Activated T-cell treated with anti-CD3 and anti-CD28 coated beads, Interleukin-2, amount 50 U/mL, for 24 hours (primary cell): Measurements from ENCODE around the gene XBP1.
"Not testable (repeated sequence)": the region's sequence is repeated elsewhere in the genome, so short reads cannot be mapped to it uniquely, and the experiment has no call there.

Experiments used
- DNase-seq: peaks from one replicate; pipeline ENCODE4 v3.0.0-alpha.2; 2020
- H3K27ac Mint-ChIP-seq: 2 replicates; pipeline ENCODE4 v1.8.0; 2020; ENCODE audit warnings: mild to moderate bottlenecking, mixed read lengths
- H3K27me3 Mint-ChIP-seq: 2 replicates; pipeline ENCODE4 v1.8.0; 2020; ENCODE audit warnings: mixed read lengths
- H3K36me3 Mint-ChIP-seq: 2 replicates; pipeline ENCODE4 v1.8.0; 2020; ENCODE audit warnings: low read depth, mixed read lengths
- H3K4me1 Mint-ChIP-seq: 2 replicates; pipeline ENCODE4 v1.8.0; 2020; ENCODE audit warnings: low read depth, mixed read lengths
- H3K4me3 Mint-ChIP-seq: 2 replicates; pipeline ENCODE4 v1.8.0; 2020; ENCODE audit warnings: mild to moderate bottlenecking, moderate library complexity, mixed read lengths
- H3K9me3 Mint-ChIP-seq: 2 replicates; pipeline ENCODE4 v1.8.0; 2020; ENCODE audit warnings: mixed read lengths

XBP1 gene

GRCh38 chr22:28808716-28809355, 8.5 kb upstream of the XBP1 start:
- peak overlapping the region; percentile 30 for H3K27ac Mint-ChIP-seq
- no peaks in the 10 kb centered on the region for H3K27me3 Mint-ChIP-seq
- DNase-seq = no peak
- no peaks in the 10 kb centered on the region for H3K9me3 Mint-ChIP-seq
- peaks cover 62% of the 10 kb centered on the region for H3K4me1 Mint-ChIP-seq
- H3K4me3 Mint-ChIP-seq = no peak overlapping the region
- peaks cover 40% of the 10 kb centered on the region for H3K36me3 Mint-ChIP-seq

DNA sequence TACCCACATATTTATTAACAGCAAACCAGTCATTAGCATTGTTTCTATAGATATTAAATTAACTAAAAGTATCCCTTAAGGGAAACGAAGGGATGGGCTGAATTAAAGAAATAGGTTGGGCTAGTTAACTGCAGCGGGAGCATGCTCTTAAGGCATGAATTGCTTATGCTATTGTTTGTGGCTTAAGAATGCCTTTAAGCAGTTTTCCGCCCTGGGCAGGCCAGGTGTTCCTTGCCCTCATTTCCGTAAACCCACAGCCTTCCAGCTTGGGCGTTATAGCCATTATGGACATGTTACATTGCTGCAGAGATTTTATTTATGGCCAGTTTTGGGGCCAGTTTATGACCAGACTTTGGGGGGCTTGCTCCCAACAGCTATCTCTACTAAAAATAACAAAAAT, 5.1 kb upstream of the XBP1 start:
- H3K4me1 Mint-ChIP-seq = peaks cover 45% of the 10 kb centered on the region
- not testable (repeated sequence) for H3K27ac Mint-ChIP-seq, H3K27me3 Mint-ChIP-seq

DNA sequence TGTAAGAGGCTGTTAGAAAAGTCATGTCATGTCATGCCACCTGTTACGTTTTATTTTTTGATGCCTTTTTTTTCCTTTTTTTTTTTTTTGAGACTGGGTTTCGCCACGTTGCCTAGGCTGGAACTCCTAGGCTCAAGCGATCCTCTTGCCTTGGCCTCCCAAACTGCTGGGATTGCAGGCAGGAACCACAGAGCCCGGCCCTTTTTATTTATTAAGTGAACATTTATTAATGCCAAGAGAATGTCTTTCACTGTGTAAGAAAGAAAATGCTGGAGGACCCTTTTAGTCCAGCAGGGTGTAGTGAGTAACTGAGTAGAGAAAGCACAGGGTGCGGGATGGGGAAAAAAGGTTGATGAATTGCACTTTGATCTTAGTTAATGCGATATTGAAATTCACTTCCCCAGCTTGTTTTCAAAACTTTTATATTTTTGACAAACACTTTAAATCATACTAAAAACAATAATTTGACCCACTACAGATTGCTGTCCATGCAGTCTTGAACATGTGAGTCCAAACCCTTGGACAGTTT, 2.3 kb upstream of the XBP1 start:
- no peaks in the 10 kb centered on the region for H3K9me3 Mint-ChIP-seq
- peak overlapping the region; percentile 93 for H3K27ac Mint-ChIP-seq
- no peaks in the 10 kb centered on the region for H3K27me3 Mint-ChIP-seq
- DNase-seq = no peak
- H3K4me3 Mint-ChIP-seq = peak overlapping the region; percentile 86
- H3K36me3 Mint-ChIP-seq = peaks cover 54% of the 10 kb centered on the region
- H3K4me1 Mint-ChIP-seq = peaks cover 34% of the 10 kb centered on the region

More for the DNA sequence above, 5.1 kb upstream of the XBP1 start:
- not testable (repeated sequence) for H3K9me3 Mint-ChIP-seq, H3K4me3 Mint-ChIP-seq, DNase-seq
- peaks cover 47% of the 10 kb centered on the region for H3K36me3 Mint-ChIP-seq

GRCh38 chr22:28801845-28802594, 1.7 kb upstream of the XBP1 start:
- no peaks in the 10 kb centered on the region for H3K9me3 Mint-ChIP-seq
- H3K36me3 Mint-ChIP-seq = peaks cover 59% of the 10 kb centered on the region
- H3K4me1 Mint-ChIP-seq = peaks cover 37% of the 10 kb centered on the region
- peak overlapping the region; percentile 86 for H3K4me3 Mint-ChIP-seq
- H3K27me3 Mint-ChIP-seq = no peaks in the 10 kb centered on the region
- peak overlapping the region; percentile 93 for H3K27ac Mint-ChIP-seq
- DNase-seq = no peak

DNA sequence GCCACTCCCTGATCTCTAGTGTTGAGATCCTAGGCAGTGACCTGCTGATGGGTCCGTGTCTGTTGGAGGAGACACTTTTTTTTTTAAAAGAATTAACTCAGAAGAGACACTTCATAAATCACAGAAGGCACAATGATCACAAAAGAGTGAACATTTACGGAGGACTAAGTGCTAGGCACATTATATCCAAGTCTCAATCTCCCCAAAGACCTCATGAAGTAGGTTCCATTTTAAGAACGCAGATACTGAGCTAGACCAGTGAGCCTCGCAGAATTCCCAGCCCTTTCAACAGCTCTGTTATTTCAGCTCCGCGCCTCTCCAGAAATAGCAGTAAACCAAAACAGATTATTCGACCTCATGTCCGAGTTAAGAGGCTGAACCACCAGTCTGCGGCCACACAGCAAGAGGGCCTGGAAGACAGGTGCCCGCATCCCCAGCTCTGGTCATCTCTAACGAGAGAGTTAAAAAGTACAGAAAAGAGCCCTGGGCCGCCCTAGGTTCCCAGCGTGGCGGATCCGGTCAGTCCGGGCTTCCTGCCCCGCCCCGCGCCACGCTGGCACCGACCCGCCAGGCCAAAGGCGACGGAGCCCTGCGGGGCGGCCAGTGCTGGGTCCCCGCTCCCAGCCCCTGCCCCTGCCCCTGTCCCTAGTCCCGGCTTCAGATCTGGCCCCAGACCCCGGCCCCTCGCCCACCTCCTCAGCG, 612 bp downstream of the XBP1 start:
- Mint-ChIP-seq H3K4me1 (peaks cover 57% of the 10 kb centered on the region), H3K4me3 (peak overlapping the region; percentile 86), H3K27me3 (no peaks in the 10 kb centered on the region), H3K36me3 (peaks cover 79% of the 10 kb centered on the region), H3K9me3 (no peaks in the 10 kb centered on the region), H3K27ac (peak overlapping the region; percentile 98)
- DNase-seq = no peak

GRCh38 chr22:28798810-28799605, 1.4 kb downstream of the XBP1 start:
- no peaks in the 10 kb centered on the region for H3K9me3 Mint-ChIP-seq
- peak overlapping the region; percentile 98 for H3K27ac Mint-ChIP-seq
- H3K4me1 Mint-ChIP-seq = peaks cover 64% of the 10 kb centered on the region
- peak; percentile 56 for DNase-seq
- H3K27me3 Mint-ChIP-seq = no peaks in the 10 kb centered on the region
- H3K4me3 Mint-ChIP-seq = peak overlapping the region; percentile 86
- H3K36me3 Mint-ChIP-seq = peaks cover 80% of the 10 kb centered on the region

GRCh38 chr22:28795932-28796856, 4.2 kb downstream of the XBP1 start:
- peak overlapping the region; percentile 85 for H3K27ac Mint-ChIP-seq
- peaks cover 70% of the 10 kb centered on the region for H3K4me1 Mint-ChIP-seq
- peaks cover 83% of the 10 kb centered on the region for H3K36me3 Mint-ChIP-seq

GRCh38 chr22:28795071-28795693, 5.2 kb downstream of the XBP1 start:
- Mint-ChIP-seq H3K27me3 (no peaks in the 10 kb centered on the region), H3K36me3 (peaks cover 80% of the 10 kb centered on the region), H3K4me3 (peak overlapping the region; percentile 1), H3K4me1 (peaks cover 78% of the 10 kb centered on the region), H3K9me3 (no peaks in the 10 kb centered on the region), H3K27ac (peak overlapping the region; percentile 85)
- no peak for DNase-seq

More at GRCh38 chr22:28795932-28796856, 4.2 kb downstream of the XBP1 start:
- no peak for DNase-seq
- Mint-ChIP-seq H3K27me3 (no peaks in the 10 kb centered on the region), H3K9me3 (no peaks in the 10 kb centered on the region), H3K4me3 (peak overlapping the region; percentile 46)

GRCh38 chr22:28793976-28794584, 6.3 kb downstream of the XBP1 start:
- DNase-seq = no peak
- peaks cover 82% of the 10 kb centered on the region for H3K4me1 Mint-ChIP-seq
- H3K9me3 Mint-ChIP-seq = no peaks in the 10 kb centered on the region
- H3K27ac Mint-ChIP-seq = no peak overlapping the region
- H3K4me3 Mint-ChIP-seq = no peak overlapping the region
- no peaks in the 10 kb centered on the region for H3K27me3 Mint-ChIP-seq
- peaks cover 79% of the 10 kb centered on the region for H3K36me3 Mint-ChIP-seq

GRCh38 chr22:28792491-28793383, 7.6 kb downstream of the XBP1 start:
- H3K4me3 Mint-ChIP-seq = no peak overlapping the region
- H3K27me3 Mint-ChIP-seq = no peaks in the 10 kb centered on the region
- H3K4me1 Mint-ChIP-seq = peaks cover 71% of the 10 kb centered on the region
- no peaks in the 10 kb centered on the region for H3K9me3 Mint-ChIP-seq
- H3K36me3 Mint-ChIP-seq = peaks cover 77% of the 10 kb centered on the region
- DNase-seq = no peak
- H3K27ac Mint-ChIP-seq = peak overlapping the region; percentile 85

GRCh38 chr22:28791841-28792490, 8.4 kb downstream of the XBP1 start:
- Mint-ChIP-seq H3K27me3 (no peaks in the 10 kb centered on the region), H3K36me3 (peaks cover 77% of the 10 kb centered on the region), H3K9me3 (no peaks in the 10 kb centered on the region), H3K4me1 (peaks cover 64% of the 10 kb centered on the region), H3K27ac (peak overlapping the region; percentile 85), H3K4me3 (no peak overlapping the region)
- DNase-seq = no peak
